ENCODE results near the gene TUBG1.
"Not testable (repeated sequence)": the region's sequence is repeated elsewhere in the genome, so short reads cannot be mapped to it uniquely, and the experiment has no call there.

TUBG1 gene

GRCh38 chr17:42623271-42623670, 13.8 kb downstream of the TUBG1 start:
- DNase-seq (ENCODE audit: low read depth in 1 of 2, low spot score in 1 of 2), result no peak

DNA sequence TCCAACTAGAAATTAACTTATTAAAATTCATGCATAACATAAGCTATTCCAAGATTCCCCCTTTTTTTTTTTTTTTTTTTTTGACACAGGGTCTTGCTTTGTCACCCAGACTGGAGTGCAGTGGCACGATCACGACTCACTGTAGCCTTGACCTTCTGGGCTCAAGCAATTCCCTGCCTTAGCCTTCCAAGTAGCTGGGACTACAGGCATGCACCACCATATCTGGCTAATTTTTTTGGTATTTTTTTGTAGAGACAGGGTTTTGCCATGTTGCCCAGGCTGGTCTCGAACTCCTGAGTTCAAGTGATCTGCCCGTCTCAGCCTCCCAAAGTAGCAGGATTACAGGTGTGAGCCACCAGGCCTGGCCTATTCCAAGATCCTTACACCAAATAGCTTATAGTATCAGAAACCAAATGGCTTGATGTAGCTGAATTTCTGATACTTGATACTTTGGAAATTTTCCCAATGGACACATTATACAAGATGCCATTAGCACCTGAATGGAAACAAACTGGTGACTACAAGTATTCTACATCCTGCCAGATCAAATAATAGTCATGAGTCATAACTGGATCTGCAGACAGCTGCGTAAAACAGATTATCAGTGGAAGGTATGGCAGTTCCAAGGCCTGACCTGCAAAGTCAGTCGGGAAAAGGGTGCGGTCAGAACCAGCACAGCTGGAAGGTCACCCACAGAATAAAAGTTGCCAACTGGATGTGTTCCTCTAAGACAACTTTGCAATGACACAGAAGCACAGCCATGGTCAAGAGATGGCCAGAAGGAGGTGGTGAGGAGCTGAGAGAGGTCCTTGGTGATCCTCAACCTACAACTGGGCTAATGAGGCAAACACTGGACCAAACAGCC, 14.5 kb downstream of the TUBG1 start:
- DNase-seq (ENCODE audit: low read depth in 1 of 2, low spot score in 1 of 2), result no peak

- not testable (repeated sequence) for DNase-seq (ENCODE audit: low read depth in 1 of 2, low spot score in 1 of 2)
Observed at GRCh38 chr17:42627032-42627764, 17.7 kb downstream of the TUBG1 start.

DNA sequence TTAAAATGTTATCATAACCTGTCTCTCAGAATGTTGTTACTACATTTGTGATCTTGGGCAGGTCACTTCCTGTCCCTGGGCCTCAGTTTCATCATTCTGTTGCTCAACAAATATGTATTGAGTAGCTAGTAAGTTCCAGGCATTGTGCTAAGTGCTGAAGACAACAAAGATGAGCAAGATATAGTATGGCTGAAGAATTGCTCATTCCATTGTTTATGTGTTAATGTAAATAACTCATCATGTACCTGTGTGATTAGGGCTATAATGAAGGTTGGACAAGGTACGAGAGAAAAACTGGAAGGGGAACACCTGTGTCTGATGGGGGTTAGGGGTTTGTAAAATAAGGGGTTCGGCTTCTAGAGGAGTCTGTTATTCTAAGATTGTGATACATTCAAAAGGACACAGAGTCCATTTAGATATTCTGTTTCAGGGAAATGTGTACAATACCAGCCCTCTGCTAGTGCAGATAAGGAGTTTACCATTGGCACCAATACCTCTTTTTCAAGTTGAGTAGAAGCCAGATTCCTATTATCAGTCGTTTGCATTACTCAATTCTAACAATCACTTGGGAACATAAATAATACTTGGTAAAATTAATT, 20.0 kb downstream of the TUBG1 start:
- DNase-seq (ENCODE audit: low read depth in 1 of 2, low spot score in 1 of 2), result no peak

DNA sequence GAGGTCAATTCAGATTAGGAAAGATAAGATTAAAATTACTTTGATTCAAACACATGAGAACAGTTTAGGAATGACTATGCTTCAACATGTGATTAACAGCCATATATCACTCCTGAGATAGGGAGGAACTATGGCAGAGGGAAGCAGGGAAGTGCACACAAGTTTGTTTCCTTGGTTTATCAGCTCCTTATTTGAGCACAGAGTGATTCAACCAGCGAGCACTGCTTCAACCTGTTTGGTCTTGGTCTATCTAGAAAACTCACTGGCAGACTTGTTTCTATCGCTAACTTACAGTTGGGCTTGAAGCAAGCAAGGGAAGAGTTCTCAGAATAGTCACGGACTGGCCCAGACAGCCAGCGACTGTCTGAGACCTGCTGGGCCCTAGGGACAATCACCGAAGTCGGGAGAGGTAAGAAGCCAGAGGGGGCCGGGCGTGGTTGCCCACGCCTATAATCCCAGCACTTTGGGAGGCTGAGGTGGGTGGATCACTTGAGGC, 23.5 kb downstream of the TUBG1 start:
- DNase-seq (ENCODE audit: low read depth in 1 of 2, low spot score in 1 of 2), result no peak

- no peak for DNase-seq (ENCODE audit: low read depth in 1 of 2, low spot score in 1 of 2)
Observed at GRCh38 chr17:42639525-42640113, 30.1 kb downstream of the TUBG1 start.

DNA sequence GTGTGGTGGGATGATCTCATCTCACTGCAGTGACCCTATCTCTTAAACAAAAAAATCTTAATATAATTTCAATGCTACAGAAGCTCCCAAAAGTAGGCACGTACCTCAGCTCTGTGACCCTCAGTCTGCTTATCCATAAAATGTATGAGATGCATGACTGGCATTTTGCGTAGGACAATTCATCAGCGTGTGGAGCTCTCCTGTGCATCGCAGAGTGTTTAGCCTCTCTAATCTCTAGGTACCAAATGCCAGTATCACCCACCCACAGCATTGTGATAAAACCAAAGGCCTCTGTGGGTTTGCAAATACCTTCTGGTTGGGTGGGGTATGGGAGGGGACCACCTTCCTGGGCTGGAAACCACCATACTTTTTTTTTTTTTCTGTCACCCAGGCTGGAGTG, 30.6 kb downstream of the TUBG1 start:
- DNase-seq (ENCODE audit: low read depth in 1 of 2, low spot score in 1 of 2), result no peak

DNA sequence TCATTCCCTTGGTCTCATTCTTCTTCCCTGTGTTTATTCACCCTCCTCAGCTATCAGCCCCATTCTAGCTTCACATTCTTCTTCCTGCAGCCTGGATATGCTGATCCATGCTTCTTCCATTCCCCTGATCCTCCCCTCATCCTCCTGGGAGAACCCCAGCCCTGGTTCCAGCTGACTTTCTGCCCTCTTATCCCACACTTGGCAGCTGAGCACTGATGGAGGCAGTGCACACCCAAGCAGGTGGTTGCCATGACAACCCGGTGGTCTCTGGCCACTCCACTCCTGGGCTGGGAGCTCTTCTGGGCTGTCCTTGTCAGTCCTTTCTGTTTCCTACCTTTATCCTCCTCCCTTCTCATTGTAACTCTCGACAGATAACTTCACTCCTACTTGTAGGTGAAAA, 32.9 kb downstream of the TUBG1 start:
- DNase-seq (ENCODE audit: low read depth in 1 of 2, low spot score in 1 of 2), result no peak

GRCh38 chr17:42647778-42648177, 38.3 kb downstream of the TUBG1 start:
- no peak for DNase-seq (ENCODE audit: low read depth in 1 of 2, low spot score in 1 of 2)

DNA sequence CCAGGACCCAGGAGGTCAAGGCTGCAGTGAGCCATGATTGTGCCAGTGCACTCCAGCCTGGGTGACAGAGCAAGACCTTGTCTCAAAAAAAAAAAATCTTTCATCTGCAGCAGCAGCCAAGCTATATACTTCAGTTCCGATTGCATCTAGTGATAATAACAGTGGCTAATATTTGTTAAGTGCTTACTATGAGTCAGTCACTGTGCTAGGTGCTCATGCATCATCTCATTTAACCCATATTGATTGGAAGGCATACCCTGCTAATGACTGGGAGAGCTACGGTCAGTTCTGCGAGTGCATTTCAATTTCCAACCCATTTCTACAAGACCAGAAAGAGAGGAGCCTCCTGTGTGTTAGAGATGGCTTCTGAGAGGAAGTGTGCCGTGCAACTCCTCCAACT, 41.9 kb downstream of the TUBG1 start:
- DNase-seq (ENCODE audit: low read depth in 1 of 2, low spot score in 1 of 2), result no peak

GRCh38 chr17:42653179-42654124, 44.0 kb downstream of the TUBG1 start:
- no peak for DNase-seq (ENCODE audit: low read depth in 1 of 2, low spot score in 1 of 2)

- DNase-seq (ENCODE audit: low read depth in 1 of 2, low spot score in 1 of 2), result no peak
Observed at GRCh38 chr17:42655528-42655927, 46.0 kb downstream of the TUBG1 start.

- DNase-seq (ENCODE audit: low read depth in 1 of 2, low spot score in 1 of 2), result no peak
Observed at GRCh38 chr17:42657824-42658588, 48.5 kb downstream of the TUBG1 start.

DNA sequence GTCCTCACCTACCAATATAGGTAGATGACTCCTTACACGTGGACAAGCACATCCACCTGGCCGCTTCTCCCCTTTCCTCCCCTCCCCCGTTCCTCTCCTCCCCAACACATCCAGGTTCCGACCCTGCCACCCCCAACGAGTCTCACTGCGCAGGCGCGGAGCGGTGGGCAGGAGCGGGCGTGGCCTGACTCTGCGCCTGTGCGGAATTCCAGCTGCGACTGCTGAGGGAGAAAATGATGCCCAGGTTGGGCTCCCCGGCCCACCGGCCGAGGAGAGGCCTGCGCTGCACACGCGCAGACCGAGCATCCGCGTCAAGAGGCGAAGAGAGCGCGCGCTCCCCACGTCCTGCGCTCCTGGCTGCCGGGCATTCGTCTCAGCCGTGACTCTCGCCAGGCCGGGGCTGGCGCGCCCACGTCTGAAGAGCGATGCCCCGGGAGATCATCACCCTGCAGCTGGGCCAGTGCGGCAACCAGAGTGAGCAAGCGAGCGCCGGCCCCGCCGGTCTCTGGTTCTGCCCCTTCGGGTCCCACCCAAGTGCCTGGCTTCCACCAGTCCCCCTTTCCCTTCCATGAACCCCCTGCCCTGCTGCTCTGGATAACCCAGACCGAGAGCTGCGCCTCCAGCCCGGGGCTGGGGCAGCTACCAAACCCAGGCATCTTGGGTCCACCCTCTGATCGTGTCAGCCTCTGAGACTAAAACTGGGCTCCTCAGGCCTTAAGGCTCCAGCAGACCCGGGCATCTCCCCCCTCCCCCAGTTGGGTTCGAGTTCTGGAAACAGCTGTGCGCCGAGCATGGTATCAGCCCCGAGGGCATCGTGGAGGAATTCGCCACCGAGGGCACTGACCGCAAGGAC, 49.8 kb downstream of the TUBG1 start, which contains the start of gene TUBG2:
Gene TUBG2, plus strand, starts transcription at position 206 of the 853 bp plus-strand sequence. Its CDS starts 220 bp downstream, at position 426.
- peak; percentile 50 to 72 for DNase-seq (ENCODE audit: low read depth in 1 of 2, low spot score in 1 of 2)

DNA sequence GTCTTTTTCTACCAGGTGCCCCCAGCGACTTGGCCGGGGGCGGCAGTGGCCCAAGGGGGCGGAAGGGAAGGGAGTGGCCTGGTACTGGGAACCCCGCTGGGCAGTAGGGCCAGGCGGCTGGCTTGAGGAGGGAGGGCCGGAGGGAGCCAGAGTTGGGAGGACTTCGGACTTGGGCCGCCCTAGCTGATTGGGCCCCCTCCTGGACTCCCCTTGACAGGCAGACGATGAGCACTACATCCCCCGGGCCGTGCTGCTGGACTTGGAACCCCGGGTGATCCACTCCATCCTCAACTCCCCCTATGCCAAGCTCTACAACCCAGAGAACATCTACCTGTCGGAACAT, 50.4 kb downstream of the TUBG1 start:
- not testable (repeated sequence) for DNase-seq (ENCODE audit: low read depth in 1 of 2, low spot score in 1 of 2)

- no peak for DNase-seq (ENCODE audit: low read depth in 1 of 2, low spot score in 1 of 2)
Observed at GRCh38 chr17:42660692-42661345, 51.3 kb downstream of the TUBG1 start.

All from stimulated activated CD4-positive, alpha-beta T cell treated with anti-CD3 and anti-CD28 coated beads, Interleukin-15, amount 100 ng/mL, for 1 hour (primary cell).